Stimulated activated effector memory CD8-positive, alpha-beta T cell treated with anti-CD3 and anti-CD28 coated beads, Interleukin-12 subunit alpha, Interleukin-12 subunit beta, amount 100 ng/mL, for 72 hours (primary cell): ENCODE measurements around the gene ADGRA1.

Experiments used
- ATAC-seq: fragments of 150-1000 bp; cut with Tn5 transposase; 2 replicates; pipeline ENCODE4 v1.10.0; 2021
- DNase-seq, 2 donors: peaks; one replicate each; pipeline ENCODE4 v3.0.0; 2021 to 2022; ENCODE audit warnings: low spot score in 2 of 2
- H3K27ac Mint-ChIP-seq: one replicate; pipeline ENCODE4 v1.8.0; 2022; ENCODE audit warnings: mild to moderate bottlenecking, mixed read lengths
- H3K36me3 Mint-ChIP-seq: one replicate; pipeline ENCODE4 v1.8.0; 2022; ENCODE audit warnings: mild to moderate bottlenecking, mixed read lengths
- H3K4me1 Mint-ChIP-seq: one replicate; pipeline ENCODE4 v1.8.0; 2022; ENCODE audit warnings: mixed read lengths
- H3K4me3 Mint-ChIP-seq: one replicate; pipeline ENCODE4 v1.8.0; 2022; ENCODE audit warnings: mild to moderate bottlenecking, mixed read lengths
- H3K9me3 Mint-ChIP-seq: one replicate; pipeline ENCODE4 v1.8.0; 2022; ENCODE audit warnings: mixed read lengths

The ADGRA1 gene

DNA sequence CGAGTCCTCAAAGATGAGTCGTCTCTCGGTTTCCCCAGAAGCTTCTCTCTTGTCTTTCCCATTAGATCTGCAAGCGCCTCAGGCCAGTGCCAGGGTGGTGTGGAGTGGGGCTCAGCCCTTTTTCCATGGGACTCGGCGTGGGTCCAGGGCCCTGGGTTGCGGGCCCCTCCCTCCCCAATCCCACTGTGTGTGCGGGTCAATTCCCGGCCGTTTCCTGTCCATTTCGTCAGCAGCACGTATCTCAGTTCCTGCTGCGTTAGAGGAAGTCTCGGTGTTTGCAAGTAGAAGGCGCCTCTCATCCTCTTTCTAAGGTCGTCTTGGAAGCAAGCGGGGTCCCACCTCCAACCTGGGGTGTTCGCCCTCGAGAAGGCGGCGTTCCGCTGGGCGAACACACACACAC lies 25.1 kb upstream of the ADGRA1 start:
- Mint-ChIP-seq H3K9me3 (no peaks in the 10 kb centered on the region), H3K4me3 (no peak overlapping the region), H3K36me3 (peaks cover 14% of the 10 kb centered on the region), H3K27ac (no peak overlapping the region), H3K4me1 (peaks cover 14% of the 10 kb centered on the region)
- DNase-seq (no peak), ATAC-seq (no peak)

DNA sequence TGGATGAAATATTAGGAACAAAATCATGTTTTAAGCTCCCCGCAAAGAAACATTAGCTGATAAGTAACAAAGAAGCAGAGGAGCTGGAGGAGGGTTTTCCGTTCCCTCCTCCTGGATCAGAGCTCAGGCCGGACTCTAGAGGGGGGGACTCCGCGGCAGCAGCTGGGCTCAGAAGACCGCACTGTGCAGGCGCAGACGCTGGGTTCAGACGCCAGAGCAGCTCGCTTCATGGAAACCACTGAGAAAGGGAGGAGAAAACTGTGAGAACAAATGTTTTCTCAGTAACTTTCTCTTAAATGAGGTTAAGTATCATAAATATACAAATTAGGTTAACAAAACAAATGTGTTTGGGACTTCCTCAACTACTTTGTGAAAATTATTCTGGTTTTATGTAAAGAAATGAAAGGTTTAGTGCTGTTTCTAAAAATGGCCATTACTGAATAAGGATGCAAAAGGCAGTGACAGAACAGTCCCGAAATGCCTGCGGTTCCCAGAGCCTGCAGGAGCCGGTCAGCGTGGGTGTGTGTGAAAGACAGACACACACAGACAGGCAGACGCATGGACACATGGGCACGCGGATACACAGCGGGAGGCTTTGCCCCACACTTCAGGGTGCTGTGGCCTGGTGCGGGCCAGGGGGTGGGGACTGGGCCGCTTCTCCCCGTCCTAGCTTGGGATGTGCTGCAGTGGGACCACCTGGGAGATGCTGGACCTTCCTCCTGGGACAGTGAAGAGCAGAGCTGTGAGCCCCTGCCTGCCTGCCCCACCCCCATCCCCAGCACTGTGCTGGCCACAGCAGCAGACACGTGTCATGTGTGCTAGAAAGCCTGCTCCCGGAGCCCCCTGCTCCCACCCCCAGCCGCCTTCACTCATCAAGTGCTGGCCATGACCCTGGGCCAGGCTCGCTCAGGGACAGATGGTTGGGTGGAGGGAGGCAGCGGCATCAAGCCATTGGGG lies 20.3 kb upstream of the ADGRA1 start:
- H3K27ac Mint-ChIP-seq: no peak overlapping the region
- H3K36me3 Mint-ChIP-seq: no peaks in the 10 kb centered on the region
- DNase-seq (no peak), ATAC-seq (peak; percentile 9)
- no peak overlapping the region for H3K4me3 Mint-ChIP-seq
- no peaks in the 10 kb centered on the region for H3K4me1 Mint-ChIP-seq
- H3K9me3 Mint-ChIP-seq: no peaks in the 10 kb centered on the region

DNA sequence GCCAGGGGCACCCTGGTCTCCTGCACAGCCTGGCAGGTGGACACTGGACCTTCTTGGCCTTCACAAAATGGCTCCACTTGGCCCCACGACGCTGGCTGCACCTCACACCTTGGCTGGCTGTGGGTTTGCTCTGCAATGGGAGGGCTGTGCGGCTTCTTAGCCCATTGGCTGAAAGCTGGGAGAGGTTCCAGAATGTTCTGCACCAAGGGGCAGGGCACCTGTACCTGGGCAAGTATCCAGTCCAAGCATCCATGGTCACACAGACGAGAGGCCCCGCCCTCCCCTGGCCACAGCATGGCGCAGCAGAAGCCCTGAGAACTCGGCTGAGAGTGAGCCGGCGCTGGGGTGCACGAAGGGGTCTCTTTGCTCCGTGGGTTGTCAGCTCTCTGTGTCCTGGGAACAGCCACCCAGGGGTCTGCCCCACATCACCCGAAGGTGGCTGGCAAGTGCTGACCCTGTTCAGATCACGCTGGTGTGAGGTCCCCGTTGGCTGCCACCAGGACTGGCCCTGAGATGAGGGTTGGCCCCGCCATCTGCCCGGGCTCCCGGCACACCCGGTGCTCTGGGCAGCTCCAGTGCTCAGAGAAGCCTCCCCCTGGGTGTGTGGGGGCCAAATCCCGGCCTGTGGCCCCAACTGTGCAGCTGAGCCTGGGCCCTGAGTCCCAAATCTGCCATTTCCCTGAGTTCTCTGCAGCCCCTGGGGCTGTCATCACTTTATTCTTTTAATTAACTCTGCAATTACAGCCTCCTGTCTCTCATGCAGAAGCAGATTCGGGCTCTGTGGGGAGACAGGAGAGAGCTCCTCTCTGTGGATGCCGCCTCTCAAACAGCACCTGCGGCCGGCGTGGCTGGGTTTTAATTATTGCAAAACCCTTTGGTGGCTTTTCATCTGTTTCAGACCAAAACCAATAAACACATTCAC lies 19.4 kb upstream of the ADGRA1 start:
- ATAC-seq: peak; percentile 12
- no peak for DNase-seq

DNA sequence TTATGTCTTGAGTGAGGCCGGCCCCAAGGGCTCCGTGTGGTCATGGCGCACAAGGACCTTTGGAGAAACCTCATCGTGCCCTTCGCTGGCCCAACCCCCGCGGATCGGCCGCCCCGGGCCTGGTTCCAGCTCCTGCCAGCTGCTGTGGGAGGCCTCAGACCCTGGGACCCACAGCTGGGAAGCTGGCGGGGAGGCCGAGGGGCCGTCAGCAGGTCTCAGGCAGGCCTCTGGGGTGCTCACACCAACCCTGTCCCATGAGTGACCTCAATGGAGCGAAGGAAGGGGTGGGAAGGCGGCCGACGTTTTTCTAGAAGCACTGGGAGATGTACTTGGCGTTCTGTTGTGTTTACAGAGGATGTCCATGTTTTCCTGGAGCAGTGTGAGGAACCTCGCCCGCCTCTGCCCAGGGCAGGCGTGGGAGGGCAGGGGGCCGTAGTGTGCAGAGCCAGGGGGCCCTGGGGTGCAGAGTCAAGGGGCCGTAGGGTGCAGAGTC lies 18.6 kb upstream of the ADGRA1 start:
- no peak for ATAC-seq
- H3K27ac Mint-ChIP-seq: no peak overlapping the region
- H3K36me3 Mint-ChIP-seq: no peaks in the 10 kb centered on the region
- no peak overlapping the region for H3K4me3 Mint-ChIP-seq
- H3K9me3 Mint-ChIP-seq: no peaks in the 10 kb centered on the region
- H3K4me1 Mint-ChIP-seq: no peaks in the 10 kb centered on the region
- DNase-seq: no peak

More for the DNA sequence above, 19.4 kb upstream of the ADGRA1 start:
- H3K4me3 Mint-ChIP-seq: no peak overlapping the region
- no peaks in the 10 kb centered on the region for H3K9me3 Mint-ChIP-seq
- H3K36me3 Mint-ChIP-seq: no peaks in the 10 kb centered on the region
- no peaks in the 10 kb centered on the region for H3K4me1 Mint-ChIP-seq
- no peak overlapping the region for H3K27ac Mint-ChIP-seq

DNA sequence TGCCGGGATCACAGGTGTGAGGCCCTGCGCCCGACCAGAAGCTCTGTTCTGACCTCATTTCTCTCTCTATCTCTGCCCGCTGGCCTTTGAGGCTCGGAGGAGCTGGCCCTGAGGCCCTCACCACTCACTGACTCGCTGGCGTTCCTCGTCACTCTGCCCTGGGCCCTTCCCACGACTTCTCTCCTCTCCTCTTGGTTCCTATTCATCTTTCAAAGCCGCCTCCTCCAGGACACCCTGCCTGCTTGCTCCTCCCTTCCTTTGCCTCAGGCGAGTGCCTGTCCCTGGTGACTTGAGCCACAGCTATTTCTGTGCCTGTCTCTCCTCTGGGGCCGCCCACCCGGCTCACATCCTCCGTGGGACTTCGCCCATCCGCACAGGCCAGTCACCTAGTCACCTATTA lies 17.3 kb upstream of the ADGRA1 start:
- Mint-ChIP-seq H3K4me3 (no peak overlapping the region), H3K27ac (no peak overlapping the region), H3K9me3 (no peaks in the 10 kb centered on the region), H3K36me3 (no peaks in the 10 kb centered on the region), H3K4me1 (no peaks in the 10 kb centered on the region)
- ATAC-seq (no peak), DNase-seq (no peak)

DNA sequence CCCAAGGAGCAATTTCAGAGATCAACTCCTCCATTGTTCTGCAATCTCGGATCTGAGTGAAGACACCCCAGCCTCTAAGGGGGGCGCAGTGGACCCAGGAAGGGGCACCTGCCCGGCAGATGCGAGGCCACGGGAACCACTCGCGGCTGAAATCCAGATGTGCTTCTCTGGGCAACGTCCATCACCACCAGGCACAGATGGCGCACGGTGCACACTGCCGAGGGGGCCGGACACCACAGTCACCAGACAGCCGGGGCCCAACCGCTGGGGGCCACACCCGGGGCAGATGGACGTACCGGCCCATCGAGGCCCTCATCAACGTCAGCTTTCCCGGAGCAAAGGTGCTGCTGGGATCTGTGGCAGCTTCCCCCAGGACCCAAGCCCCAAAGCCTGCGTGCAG lies 16.9 kb upstream of the ADGRA1 start:
- Mint-ChIP-seq H3K27ac (no peak overlapping the region), H3K36me3 (no peaks in the 10 kb centered on the region), H3K9me3 (no peaks in the 10 kb centered on the region), H3K4me3 (no peak overlapping the region), H3K4me1 (no peaks in the 10 kb centered on the region)
- ATAC-seq: no peak
- no peak for DNase-seq

DNA sequence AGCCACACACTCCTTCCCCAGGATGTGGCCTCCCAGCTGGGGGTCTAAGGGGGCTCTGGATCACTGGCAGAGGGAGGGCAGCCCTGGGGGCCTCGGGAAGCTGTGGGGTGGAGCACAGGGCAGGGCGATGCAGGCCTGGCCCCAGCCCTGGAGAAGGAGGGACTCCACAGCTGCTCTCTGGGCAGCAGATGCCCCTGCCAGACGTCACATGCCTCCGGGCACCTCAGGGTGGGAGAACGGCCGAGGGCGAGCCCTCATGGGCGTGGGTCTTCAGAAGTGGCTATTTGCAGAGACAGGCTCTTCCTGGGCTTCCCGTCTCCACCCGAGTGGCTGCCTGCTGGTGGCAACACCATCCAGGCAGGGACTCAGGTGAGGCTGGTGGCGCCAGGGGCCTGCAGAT lies 16.0 kb upstream of the ADGRA1 start:
- Mint-ChIP-seq H3K27ac (no peak overlapping the region), H3K4me1 (no peaks in the 10 kb centered on the region), H3K4me3 (no peak overlapping the region), H3K36me3 (no peaks in the 10 kb centered on the region), H3K9me3 (no peaks in the 10 kb centered on the region)
- ATAC-seq (no peak), DNase-seq (no peak)

DNA sequence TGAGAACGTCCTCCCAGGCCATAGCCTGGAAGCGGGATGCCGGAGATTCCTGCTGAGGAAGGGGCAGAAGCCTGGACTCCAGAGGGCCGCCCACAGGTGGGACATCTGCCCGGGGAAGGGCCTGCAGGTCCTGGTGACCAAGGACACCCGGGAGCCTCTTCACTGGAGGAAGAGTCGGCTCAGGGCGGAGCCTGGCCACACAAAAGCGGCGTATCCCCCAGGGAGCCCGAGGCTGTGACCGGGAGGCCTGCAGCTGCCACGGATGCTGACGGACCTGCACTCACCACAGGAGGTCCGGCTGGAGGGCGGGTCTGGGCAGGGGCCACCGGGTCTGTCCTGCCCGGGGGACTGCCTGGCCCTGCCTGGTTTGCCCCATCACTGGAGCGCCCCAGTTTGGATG lies 15.5 kb upstream of the ADGRA1 start:
- Mint-ChIP-seq H3K4me1 (no peaks in the 10 kb centered on the region), H3K9me3 (no peaks in the 10 kb centered on the region), H3K36me3 (no peaks in the 10 kb centered on the region), H3K27ac (no peak overlapping the region), H3K4me3 (no peak overlapping the region)
- DNase-seq: no peak
- no peak for ATAC-seq

DNA sequence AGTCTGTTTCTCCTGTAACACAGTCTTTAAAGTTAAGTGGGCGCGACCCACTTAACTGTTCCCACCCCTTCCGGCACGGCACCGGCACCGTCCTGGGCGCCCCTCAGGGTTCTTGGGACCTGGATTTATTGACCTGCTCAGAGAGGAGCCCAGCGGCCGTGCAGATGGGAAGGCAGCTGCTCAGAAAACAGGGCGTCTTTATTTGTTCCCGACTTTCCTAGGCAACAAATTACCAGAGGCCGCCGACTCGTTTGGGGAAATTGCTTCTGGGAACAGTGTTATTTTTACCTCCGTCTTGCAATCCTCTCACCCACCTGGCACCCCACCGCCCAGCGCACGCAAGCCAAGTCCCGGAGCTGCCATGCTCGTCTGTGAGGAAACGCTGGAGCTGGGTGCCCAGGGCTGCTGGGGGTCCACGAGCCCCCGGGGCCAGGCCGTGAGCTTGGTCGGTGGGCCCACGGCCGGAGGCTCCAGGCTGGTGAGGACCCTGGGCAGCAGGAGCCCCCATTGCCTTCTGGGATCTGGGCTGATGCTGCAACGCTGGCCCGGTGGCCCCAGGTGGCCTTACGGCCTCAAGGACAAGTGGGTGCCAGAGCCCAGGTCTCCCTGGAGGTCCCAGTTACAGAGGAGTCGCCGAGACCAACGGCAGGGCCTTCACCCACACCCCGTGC lies 14.9 kb upstream of the ADGRA1 start:
- H3K36me3 Mint-ChIP-seq: no peaks in the 10 kb centered on the region
- no peak for ATAC-seq
- no peaks in the 10 kb centered on the region for H3K4me1 Mint-ChIP-seq
- no peak overlapping the region for H3K27ac Mint-ChIP-seq
- no peak for DNase-seq
- no peak overlapping the region for H3K4me3 Mint-ChIP-seq
- no peaks in the 10 kb centered on the region for H3K9me3 Mint-ChIP-seq

DNA sequence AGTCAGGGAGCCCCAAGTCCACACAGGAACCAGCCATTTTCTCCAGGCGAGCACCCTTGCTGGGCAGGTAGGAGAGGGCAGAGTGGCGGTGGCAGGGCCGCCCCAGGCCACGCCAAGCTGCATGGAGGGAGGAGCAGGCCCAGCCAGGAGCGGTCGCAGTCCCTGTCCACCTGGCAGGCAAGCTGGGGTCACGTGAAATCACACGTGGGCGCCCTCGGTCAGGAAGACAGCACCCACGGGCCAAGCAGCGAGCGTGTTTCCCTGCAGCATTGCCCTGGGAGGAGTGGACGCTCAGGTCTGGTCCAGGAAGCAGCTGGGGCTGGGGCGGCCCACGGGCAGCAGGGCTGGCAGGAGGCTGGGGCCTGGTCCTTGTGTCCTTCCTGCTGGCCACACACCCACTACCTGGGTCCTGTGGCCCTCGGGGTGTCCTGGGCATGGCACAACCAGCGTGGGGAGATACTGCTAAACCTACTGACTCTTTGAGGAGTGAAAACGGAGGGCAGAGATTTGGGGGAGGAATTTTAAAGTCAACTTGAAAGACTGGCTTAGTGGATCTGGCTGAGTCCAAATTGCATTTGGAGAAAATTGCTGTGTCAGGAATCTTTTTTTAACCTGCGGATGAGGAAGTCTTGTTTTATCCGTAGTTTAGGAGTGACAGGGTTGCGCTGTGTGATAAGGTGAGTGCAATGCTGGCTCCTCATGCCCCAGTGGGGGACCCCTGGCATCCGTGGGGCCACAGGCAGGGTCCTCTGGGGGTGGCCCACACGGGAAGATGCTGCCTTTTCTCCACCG lies 12.2 kb upstream of the ADGRA1 start:
- Mint-ChIP-seq H3K36me3 (no peaks in the 10 kb centered on the region), H3K4me3 (no peak overlapping the region), H3K9me3 (no peaks in the 10 kb centered on the region), H3K4me1 (no peaks in the 10 kb centered on the region), H3K27ac (no peak overlapping the region)
- no peak for DNase-seq
- ATAC-seq: no peak

DNA sequence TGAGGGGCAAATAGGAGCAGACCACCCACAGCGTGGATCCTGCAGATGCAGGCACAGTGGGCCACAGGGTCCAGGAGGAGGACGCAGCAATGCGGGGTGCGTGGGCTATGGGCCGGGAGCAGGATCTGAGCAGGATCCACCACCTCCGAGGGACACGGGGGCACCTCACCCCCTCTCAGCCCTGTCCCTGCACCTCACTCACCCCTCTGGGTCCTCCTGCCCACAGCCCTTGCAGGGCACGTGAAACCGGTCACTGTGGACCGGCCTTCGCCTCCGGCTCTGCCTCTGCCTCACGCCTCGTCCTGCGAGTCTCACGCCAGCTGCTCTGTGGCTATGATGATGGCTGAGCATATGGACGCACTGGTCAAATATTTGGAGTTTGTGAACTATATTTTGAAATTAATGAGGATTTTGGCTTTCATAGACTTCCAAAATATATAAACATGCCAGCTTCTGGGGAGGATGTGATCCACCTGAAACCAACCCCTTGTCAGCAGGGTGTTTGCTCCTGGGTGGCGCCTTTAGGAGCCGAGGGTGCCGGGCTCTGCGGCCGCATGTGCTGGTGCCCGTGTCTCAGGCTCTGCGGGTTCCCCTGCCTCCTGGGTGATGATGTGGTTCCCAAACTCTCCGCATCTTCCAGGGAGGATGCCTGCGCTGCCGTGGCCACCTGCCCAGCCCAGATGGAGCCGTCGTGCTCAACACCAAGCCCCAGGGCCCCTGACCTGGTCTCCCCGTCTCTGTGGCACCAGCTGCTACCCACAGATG lies 11.3 kb upstream of the ADGRA1 start:
- no peaks in the 10 kb centered on the region for H3K36me3 Mint-ChIP-seq
- H3K9me3 Mint-ChIP-seq: no peaks in the 10 kb centered on the region
- no peak overlapping the region for H3K27ac Mint-ChIP-seq
- H3K4me1 Mint-ChIP-seq: no peaks in the 10 kb centered on the region
- H3K4me3 Mint-ChIP-seq: no peak overlapping the region
- ATAC-seq (no peak), DNase-seq (no peak)

DNA sequence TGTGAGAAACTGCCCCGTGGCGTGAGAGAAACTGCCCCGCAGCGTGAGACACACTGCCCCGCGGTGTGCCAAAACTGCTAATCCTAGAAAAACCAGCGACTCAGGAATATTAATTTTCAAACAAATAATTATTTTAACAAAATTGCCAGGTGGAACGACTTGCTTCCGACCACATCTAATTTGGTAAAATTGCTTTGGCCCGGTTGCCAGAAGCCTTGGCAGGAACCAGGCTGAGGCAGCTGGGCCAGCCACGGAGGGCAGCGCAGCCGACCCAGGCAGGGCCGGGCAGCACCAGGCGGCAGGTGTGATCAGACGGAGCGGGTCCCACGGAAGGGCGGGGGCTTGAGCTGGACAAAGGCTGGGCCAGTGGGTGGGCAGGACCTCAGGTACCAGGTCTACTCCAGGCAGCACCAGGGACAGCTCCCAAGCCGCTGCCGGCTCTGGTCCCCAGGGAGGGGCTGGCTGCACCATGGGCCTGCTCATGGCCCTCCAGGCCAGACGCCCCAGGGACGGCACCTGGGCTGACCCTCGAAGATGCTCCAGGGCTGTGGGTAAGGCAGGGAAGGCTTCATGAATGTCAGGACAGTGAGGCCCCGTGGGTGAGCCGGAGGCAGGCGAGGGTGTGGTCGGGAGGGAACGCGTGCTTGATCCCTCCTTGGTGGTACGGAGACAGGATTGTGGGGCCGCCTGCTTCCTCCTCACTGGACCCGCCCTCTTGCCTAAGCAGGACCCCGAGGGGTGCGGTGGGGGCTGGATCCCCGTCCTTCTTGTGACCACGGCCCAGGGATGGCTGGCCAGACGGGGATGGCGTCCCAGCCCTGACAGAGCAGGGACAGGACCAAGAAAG lies 7.7 kb upstream of the ADGRA1 start:
- H3K36me3 Mint-ChIP-seq: no peaks in the 10 kb centered on the region
- H3K4me3 Mint-ChIP-seq: no peak overlapping the region
- ATAC-seq (no peak), DNase-seq (no peak)
- H3K9me3 Mint-ChIP-seq: no peaks in the 10 kb centered on the region
- H3K27ac Mint-ChIP-seq: no peak overlapping the region
- no peaks in the 10 kb centered on the region for H3K4me1 Mint-ChIP-seq

DNA sequence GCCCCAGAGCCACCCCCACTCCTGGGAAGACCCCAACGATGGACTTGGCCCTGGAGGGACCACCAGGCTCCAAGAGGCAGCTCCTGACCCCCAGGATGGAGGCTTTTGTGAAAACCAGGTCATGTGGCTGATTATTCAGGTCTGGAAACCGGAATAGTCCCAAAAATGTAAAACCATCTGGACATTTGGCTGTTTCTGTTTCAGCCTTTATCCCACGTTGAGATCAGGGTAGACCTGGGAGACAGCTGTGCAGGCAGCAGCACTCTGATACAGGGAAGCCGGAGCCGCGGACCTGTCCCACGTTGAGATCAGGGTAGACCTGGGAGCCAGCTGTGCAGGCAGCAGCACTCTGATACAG lies 7.1 kb upstream of the ADGRA1 start:
- no peak for DNase-seq
- Mint-ChIP-seq H3K27ac (no peak overlapping the region), H3K4me3 (no peak overlapping the region), H3K4me1 (no peaks in the 10 kb centered on the region), H3K36me3 (no peaks in the 10 kb centered on the region), H3K9me3 (no peaks in the 10 kb centered on the region)
- ATAC-seq: no peak
